ENCODE results near the gene PHF24. TPM values are rescaled to one million over a fixed set of nuclear protein-coding genes. Genes with fewer than 3 reads are reported as not detected.

The PHF24 gene
- total and polyA plus RNA-seq, 9 donors = 0.10 to 1.0 (median 0.36) TPM; not detected in 1

- H3K27ac ChIP-seq = no peak overlapping the region
- TF ChIP-seq EP300 (IDR thresholded peaks at IDR 0.05) = no peak
- TF ChIP-seq POLR2A (IDR thresholded peaks at IDR 0.05) = no peak
- TF ChIP-seq CTCF (IDR thresholded peaks at IDR 0.05) = no peak
- no peaks in the 10 kb centered on the region for H3K4me1 ChIP-seq (ENCODE audit: insufficient read depth)
- WGBS, 3 donors = 78 to 85% (median 79%) methylated on average over 2 of the region's 2 CpGs
- H3K4me3 ChIP-seq = no peak overlapping the region
- H3K9me3 ChIP-seq = no peaks in the 10 kb centered on the region
- intact Hi-C loops (cut with DNase I) = no loop called here
- no peak for DNase-seq
- H3K36me3 ChIP-seq = no peaks in the 10 kb centered on the region
- no peaks in the 10 kb centered on the region for H3K27me3 ChIP-seq
These were observed 5.5 kb downstream of the PHF24 start for GRCh38 chr9:34963552-34963951.

GRCh38 chr9:34964458-34964857 lies 6.4 kb downstream of the PHF24 start:
- 56 to 64% (median 57%) methylated on average over 3 of the region's 3 CpGs for WGBS, 3 donors
- intact Hi-C loops (cut with DNase I) = no loop called here

GRCh38 chr9:34971146-34971811 lies 13.2 kb downstream of the PHF24 start:
- Histone ChIP-seq H3K4me3 (no peak overlapping the region), H3K27me3 (no peaks in the 10 kb centered on the region), H3K4me1 (ENCODE audit: insufficient read depth) (no peaks in the 10 kb centered on the region), H3K9me3 (no peaks in the 10 kb centered on the region), H3K27ac (no peak overlapping the region), H3K36me3 (no peaks in the 10 kb centered on the region)
- TF ChIP-seq POLR2A (IDR thresholded peaks at IDR 0.05) (no peak), EP300 (IDR thresholded peaks at IDR 0.05) (no peak), CTCF (IDR thresholded peaks at IDR 0.05) (no peak)
- no peak for DNase-seq
- WGBS, 3 donors = 93 to 94% (median 93%) methylated on average over 21 of the region's 21 CpGs
- intact Hi-C loops (cut with DNase I) = no loop called here

More at GRCh38 chr9:34964458-34964857, 6.4 kb downstream of the PHF24 start:
- DNase-seq = no peak
- H3K4me1 ChIP-seq (ENCODE audit: insufficient read depth) = no peaks in the 10 kb centered on the region
- H3K27me3 ChIP-seq = no peaks in the 10 kb centered on the region
- H3K36me3 ChIP-seq = no peaks in the 10 kb centered on the region
- H3K9me3 ChIP-seq = no peaks in the 10 kb centered on the region
- TF ChIP-seq POLR2A (IDR thresholded peaks at IDR 0.05) (no peak), EP300 (IDR thresholded peaks at IDR 0.05) (no peak), CTCF (IDR thresholded peaks at IDR 0.05) (no peak)
- no peak overlapping the region for H3K27ac ChIP-seq
- no peak overlapping the region for H3K4me3 ChIP-seq

- H3K9me3 ChIP-seq = no peaks in the 10 kb centered on the region
- intact Hi-C loops (cut with DNase I) = no loop called here
These were observed 16.6 kb downstream of the PHF24 start for GRCh38 chr9:34974664-34975063.

More at GRCh38 chr9:34974664-34975063, 16.6 kb downstream of the PHF24 start:
- no peak overlapping the region for H3K27ac ChIP-seq
- WGBS, 3 donors = 90 to 96% (median 95%) methylated on average over 2 of the region's 2 CpGs
- H3K36me3 ChIP-seq = no peaks in the 10 kb centered on the region
- TF ChIP-seq CTCF (IDR thresholded peaks at IDR 0.05) (no peak), EP300 (IDR thresholded peaks at IDR 0.05) (no peak), POLR2A (IDR thresholded peaks at IDR 0.05) (no peak)
- DNase-seq = no peak
- H3K27me3 ChIP-seq = no peaks in the 10 kb centered on the region
- no peaks in the 10 kb centered on the region for H3K4me1 ChIP-seq (ENCODE audit: insufficient read depth)
- no peak overlapping the region for H3K4me3 ChIP-seq
